GM21786 (cell line): ENCODE data around the gene OLFML1.
A peak's percentile ranks its signal among the peaks of the same experiment; 100 is the strongest.

Experiments
- ATAC-seq: cut with Tn5 transposase; IDR thresholded peaks from one replicate; pipeline ENCODE4 v1.9.1; 2021; ENCODE audit not compliant: unreplicated experiment

OLFML1 gene

GRCh38 chr11:7555052-7555699, 69.9 kb downstream of the OLFML1 start:
- no peak for ATAC-seq

GRCh38 chr11:7558046-7558445, 72.7 kb downstream of the OLFML1 start:
- no peak for ATAC-seq

- ATAC-seq = peak; percentile 76
These were observed 74.3 kb downstream of the OLFML1 start for GRCh38 chr11:7559398-7560283.
